PC-3 (cell line): Measurements from ENCODE around the gene UBE2E2.

ENCODE experiments used
- EZH2 ChIP-seq: fragments of 300-600 bp; sonication (generic); IDR thresholded peaks from one replicate; pipeline ENCODE4 v1.6.1; 2017; ENCODE audit warnings: antibody characterized with exemption, mild to moderate bottlenecking, low read length; ENCODE audit not compliant: unreplicated experiment
- TF ChIP-seq, protein P1 (sequence below): fragments of 300-600 bp; sonication (generic); conservative IDR thresholded peaks from 2 replicates; pipeline ENCODE4 v1.5.1; 2017; ENCODE audit warnings: antibody characterized with exemption, low read depth, mild to moderate bottlenecking, low read length

DNA sequence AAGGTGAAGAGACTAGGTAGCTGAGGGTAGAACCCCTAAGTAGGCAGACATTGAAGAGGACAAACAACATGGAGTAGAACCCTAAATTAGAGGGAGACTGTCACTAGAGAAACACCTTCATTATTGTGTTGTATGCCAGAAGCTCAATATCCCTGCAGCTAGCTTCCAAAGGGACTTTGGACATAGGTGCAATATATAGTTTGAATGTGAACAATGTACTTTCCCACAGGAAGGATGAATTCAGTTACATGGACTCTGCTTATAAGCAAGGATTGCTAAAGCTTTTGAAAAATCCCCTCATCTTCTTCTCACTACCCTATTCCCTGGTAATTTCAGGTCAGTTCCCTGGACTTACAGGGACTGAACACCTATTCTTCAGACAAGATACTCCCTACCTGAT is 288.9 kb downstream of the UBE2E2 start:
- TF ChIP-seq, protein P1, sequence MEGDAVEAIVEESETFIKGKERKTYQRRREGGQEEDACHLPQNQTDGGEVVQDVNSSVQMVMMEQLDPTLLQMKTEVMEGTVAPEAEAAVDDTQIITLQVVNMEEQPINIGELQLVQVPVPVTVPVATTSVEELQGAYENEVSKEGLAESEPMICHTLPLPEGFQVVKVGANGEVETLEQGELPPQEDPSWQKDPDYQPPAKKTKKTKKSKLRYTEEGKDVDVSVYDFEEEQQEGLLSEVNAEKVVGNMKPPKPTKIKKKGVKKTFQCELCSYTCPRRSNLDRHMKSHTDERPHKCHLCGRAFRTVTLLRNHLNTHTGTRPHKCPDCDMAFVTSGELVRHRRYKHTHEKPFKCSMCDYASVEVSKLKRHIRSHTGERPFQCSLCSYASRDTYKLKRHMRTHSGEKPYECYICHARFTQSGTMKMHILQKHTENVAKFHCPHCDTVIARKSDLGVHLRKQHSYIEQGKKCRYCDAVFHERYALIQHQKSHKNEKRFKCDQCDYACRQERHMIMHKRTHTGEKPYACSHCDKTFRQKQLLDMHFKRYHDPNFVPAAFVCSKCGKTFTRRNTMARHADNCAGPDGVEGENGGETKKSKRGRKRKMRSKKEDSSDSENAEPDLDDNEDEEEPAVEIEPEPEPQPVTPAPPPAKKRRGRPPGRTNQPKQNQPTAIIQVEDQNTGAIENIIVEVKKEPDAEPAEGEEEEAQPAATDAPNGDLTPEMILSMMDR = no peak
- no peak for TF ChIP-seq EZH2
